NCI-H1417 treated with DMSO at 0.1 percent for 48 hours (cell line): ENCODE measurements around the gene UNC5B.

Source experiments
- DNase-seq: peaks from one replicate; lab custom pipeline; 2025; lab: John Stamatoyannopoulos, UW

The UNC5B gene

DNA sequence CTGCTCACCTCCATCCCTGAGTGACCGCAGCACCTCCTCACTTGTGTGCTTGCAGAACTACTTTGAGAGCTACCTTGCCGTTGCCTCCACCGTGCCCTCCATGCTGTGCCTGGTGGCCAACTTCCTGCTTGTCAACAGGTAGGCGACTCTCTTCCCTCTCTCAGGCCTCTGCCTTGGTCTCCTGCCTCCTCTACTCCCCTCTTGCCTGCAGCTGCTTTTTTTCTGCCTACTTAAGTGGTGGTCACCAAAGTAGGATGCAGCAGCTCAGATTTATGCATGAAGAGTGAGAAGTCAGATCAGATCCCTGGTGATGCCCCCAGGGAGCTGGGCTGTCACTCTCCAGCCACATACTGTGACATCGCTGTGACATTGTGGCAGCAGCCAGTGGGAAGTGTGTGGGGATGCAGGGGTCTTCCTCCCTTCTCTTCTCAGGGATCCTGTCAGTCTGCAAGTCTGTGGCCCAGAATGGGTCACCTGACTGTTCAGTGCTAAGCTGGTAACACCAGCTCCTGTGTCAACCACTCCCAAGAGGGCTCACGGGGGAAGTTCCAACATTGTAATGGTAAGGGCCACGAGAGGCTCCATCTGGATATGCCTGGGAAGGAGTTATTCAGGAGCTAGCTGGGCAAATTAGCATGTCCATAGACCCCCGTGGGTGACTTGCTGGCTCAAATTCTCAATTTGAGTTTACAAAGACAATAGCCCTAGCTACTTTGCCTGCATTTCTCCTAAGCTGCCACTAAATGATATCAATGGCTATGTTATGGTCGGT, 132.0 kb downstream of the UNC5B start:
- no peak for DNase-seq

GRCh38 chr10:71344993-71345480, 132.7 kb downstream of the UNC5B start:
- DNase-seq: no peak

DNA sequence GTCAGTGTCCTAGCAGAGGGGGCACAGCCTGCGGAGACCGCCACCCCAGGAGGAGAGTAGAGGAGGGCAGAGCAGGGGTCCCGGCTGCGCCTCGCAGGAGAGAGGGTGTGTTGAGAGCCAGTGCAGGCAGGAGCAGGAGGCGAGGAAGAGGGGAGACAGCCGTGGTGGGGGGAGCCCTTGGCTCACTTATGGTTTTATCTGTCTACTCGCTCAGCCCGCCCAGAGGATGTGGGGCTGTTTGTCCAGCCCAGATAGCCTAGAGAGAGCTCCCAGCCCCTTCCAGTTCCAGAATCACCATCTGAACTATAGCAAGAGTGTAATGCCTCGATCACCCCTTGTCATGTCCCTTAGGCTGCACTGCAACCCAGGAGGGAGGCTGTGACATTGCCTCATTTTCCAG, 133.3 kb downstream of the UNC5B start:
- no peak for DNase-seq

- DNase-seq: no peak
Measured at GRCh38 chr10:71346731-71347130, 134.4 kb downstream of the UNC5B start.

- DNase-seq: no peak
Measured at GRCh38 chr10:71347587-71348395, 135.4 kb downstream of the UNC5B start.

DNA sequence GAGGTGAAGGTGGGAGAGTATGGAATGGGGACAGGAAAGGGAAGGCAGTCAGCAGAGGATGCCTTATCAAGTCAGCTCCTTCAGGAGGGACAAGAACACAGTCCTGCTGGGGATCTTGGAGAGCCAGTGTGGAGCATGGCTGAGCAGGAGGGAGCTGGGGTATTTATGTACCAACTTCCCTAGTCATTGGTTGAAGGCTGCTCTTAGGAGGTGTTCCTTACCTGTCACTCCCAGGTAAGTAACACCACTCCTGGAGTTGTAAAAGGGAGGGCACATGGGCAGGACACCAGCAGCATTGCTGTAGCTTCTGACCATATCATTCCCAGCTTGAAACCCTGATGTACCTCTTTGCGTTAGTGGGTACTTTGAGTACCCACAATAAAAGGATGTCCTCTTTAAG, 136.5 kb downstream of the UNC5B start:
- DNase-seq: no peak

GRCh38 chr10:71349406-71349805, 137.0 kb downstream of the UNC5B start:
- DNase-seq: no peak

GRCh38 chr10:71351087-71351486, 138.7 kb downstream of the UNC5B start:
- DNase-seq: no peak

GRCh38 chr10:71351628-71352319, 139.4 kb downstream of the UNC5B start:
- no peak for DNase-seq
